HEK293 (cell line): Measurements from ENCODE around the gene CFAP90.

Source experiments
- CTCF ChIA-PET: fragments of 350-600 bp; formaldehyde crosslinking; extraction: SDS; loops from one replicate; lab custom pipeline; 2021; ENCODE audit warnings: antibody characterized with exemption; lab: Yijun Ruan, JAX
- POLR2A ChIA-PET: fragments of 300-600 bp; formaldehyde crosslinking; extraction: SDS; loops from one replicate; lab custom pipeline; 2020; ENCODE audit warnings: antibody characterized with exemption, inconsistent platforms; lab: Yijun Ruan, JAX
- H3K27ac ChIP-seq: fragments of 200-500 bp; sonication (Bioruptor generic); 2 replicates; pipeline ENCODE4 v1.5.1; 2014; ENCODE audit warnings: low read depth, low read length, control low read depth, inconsistent platforms; ENCODE audit errors: extremely low read depth
- H3K36me3 ChIP-seq, 2 experiments: fragments of 200-500 bp in 1 of 2; sonication (Bioruptor generic) in 1 of 2; 1 replicate in 1 of 2; 2 replicates in 1 of 2; pipeline ENCODE4 v1.5.1; 2014 to 2017; ENCODE audit warnings: inconsistent platforms in 2 of 2, low read length in 2 of 2; ENCODE audit not compliant: control insufficient read depth in 2 of 2, insufficient read depth in 1 of 2
- H3K4me1 ChIP-seq: fragments of 200-500 bp; sonication (Bioruptor generic); 2 replicates; pipeline ENCODE4 v1.5.1; 2014; ENCODE audit warnings: mild to moderate bottlenecking, low read length, inconsistent platforms; ENCODE audit not compliant: control insufficient read depth, insufficient read depth
- H3K4me3 ChIP-seq: 2 replicates; pipeline ENCODE4 v1.5.1; 2011; ENCODE audit warnings: low read depth, mild to moderate bottlenecking, control low read depth, low read length, moderate library complexity
- H3K9me3 ChIP-seq: fragments of 200-500 bp; sonication (Bioruptor generic); 2 replicates; pipeline ENCODE4 v1.5.1; 2014; ENCODE audit warnings: low read depth, low read length, inconsistent platforms; ENCODE audit not compliant: control insufficient read depth, insufficient read depth
- BCL6B ChIP-seq: fragments of 450-650 bp; formaldehyde crosslinking; IDR thresholded peaks from 2 replicates; pipeline ENCODE4 v1.5.1; 2017; ENCODE audit warnings: missing biosample characterization, missing genetic modification characterization
- EGR2 ChIP-seq: fragments of 450-650 bp; formaldehyde crosslinking; IDR thresholded peaks from 2 replicates; pipeline ENCODE4 v1.5.1; 2016; ENCODE audit warnings: low read depth, missing biosample characterization, missing genetic modification characterization
- GFI1B ChIP-seq: fragments of 450-650 bp; formaldehyde crosslinking; IDR thresholded peaks from 2 replicates; pipeline ENCODE4 v1.5.1; 2016; ENCODE audit warnings: missing biosample characterization, missing genetic modification characterization
- KLF9 ChIP-seq: fragments of 450-650 bp; formaldehyde crosslinking; IDR thresholded peaks from 2 replicates; pipeline ENCODE4 v1.5.1; 2016; ENCODE audit warnings: missing biosample characterization, missing genetic modification characterization, low read depth
- MYNN ChIP-seq: fragments of 450-650 bp; formaldehyde crosslinking; IDR thresholded peaks from 2 replicates; pipeline ENCODE4 v1.5.1; 2016; ENCODE audit warnings: missing biosample characterization, missing genetic modification characterization, borderline replicate concordance
- SALL2 ChIP-seq: fragments of 450-650 bp; formaldehyde crosslinking; IDR thresholded peaks from 2 replicates; pipeline ENCODE4 v1.5.0; 2017; ENCODE audit warnings: missing biosample characterization, mild to moderate bottlenecking, missing genetic modification characterization, borderline replicate concordance
- SCRT1 ChIP-seq: fragments of 450-650 bp; formaldehyde crosslinking; IDR thresholded peaks from 2 replicates; pipeline ENCODE4 v1.5.1; 2016; ENCODE audit warnings: missing biosample characterization, missing genetic modification characterization, borderline replicate concordance
- YY1 ChIP-seq: fragments of 450-650 bp; formaldehyde crosslinking; IDR thresholded peaks from 2 replicates; pipeline ENCODE4 v1.5.1; 2018; ENCODE audit warnings: missing biosample characterization, missing genetic modification characterization
- ZBTB21 ChIP-seq: fragments of 450-650 bp; formaldehyde crosslinking; IDR thresholded peaks from 2 replicates; pipeline ENCODE4 v1.5.1; 2017; ENCODE audit warnings: missing biosample characterization, missing genetic modification characterization
- ZBTB26 ChIP-seq: fragments of 450-650 bp; formaldehyde crosslinking; optimal IDR thresholded peaks from 2 replicates; pipeline ENCODE3; 2016; ENCODE audit warnings: missing biosample characterization, mild to moderate bottlenecking, missing genetic modification characterization
- ZNF114 ChIP-seq: fragments of 450-650 bp; formaldehyde crosslinking; IDR thresholded peaks from 2 replicates; pipeline ENCODE4 v1.5.0; 2017; ENCODE audit warnings: missing biosample characterization, missing genetic modification characterization
- ZNF140 ChIP-seq: fragments of 450-650 bp; formaldehyde crosslinking; IDR thresholded peaks from 2 replicates; pipeline ENCODE4 v1.5.1; 2016; ENCODE audit warnings: missing biosample characterization, missing genetic modification characterization
- ZNF169 ChIP-seq: fragments of 450-650 bp; formaldehyde crosslinking; IDR thresholded peaks from 2 replicates; pipeline ENCODE4 v1.5.1; 2016; ENCODE audit warnings: missing biosample characterization, missing genetic modification characterization
- ZNF175 ChIP-seq: fragments of 450-650 bp; formaldehyde crosslinking; IDR thresholded peaks from 2 replicates; pipeline ENCODE4 v1.5.1; 2016; ENCODE audit warnings: missing biosample characterization, missing genetic modification characterization
- ZNF26 ChIP-seq: fragments of 450-650 bp; formaldehyde crosslinking; IDR thresholded peaks from 2 replicates; pipeline ENCODE4 v1.5.1; 2016; ENCODE audit warnings: missing biosample characterization, missing genetic modification characterization
- ZNF280C ChIP-seq: fragments of 450-650 bp; formaldehyde crosslinking; IDR thresholded peaks from 2 replicates; pipeline ENCODE4 v1.5.1; 2016; ENCODE audit warnings: missing biosample characterization, missing genetic modification characterization
- ZNF433 ChIP-seq: fragments of 450-650 bp; formaldehyde crosslinking; IDR thresholded peaks from 2 replicates; pipeline ENCODE4 v1.5.1; 2016; ENCODE audit warnings: missing biosample characterization, missing genetic modification characterization, low read depth
- ZNF449 ChIP-seq: fragments of 450-650 bp; formaldehyde crosslinking; IDR thresholded peaks from 2 replicates; pipeline ENCODE4 v1.5.1; 2017; ENCODE audit warnings: missing biosample characterization, mild to moderate bottlenecking, missing genetic modification characterization, moderate library complexity
- ZNF48 ChIP-seq: fragments of 450-650 bp; formaldehyde crosslinking; IDR thresholded peaks from 2 replicates; pipeline ENCODE4 v1.5.1; 2016; ENCODE audit warnings: missing biosample characterization, missing genetic modification characterization
- ZNF510 ChIP-seq: fragments of 450-650 bp; formaldehyde crosslinking; IDR thresholded peaks from 2 replicates; pipeline ENCODE4 v1.5.1; 2018; ENCODE audit warnings: mild to moderate bottlenecking, missing genetic modification characterization, missing biosample characterization; ENCODE audit not compliant: insufficient replicate concordance
- ZNF521 ChIP-seq: fragments of 450-650 bp; formaldehyde crosslinking; IDR thresholded peaks from 2 replicates; pipeline ENCODE4 v1.5.1; 2017; ENCODE audit warnings: missing biosample characterization, mild to moderate bottlenecking, missing genetic modification characterization
- ZNF530 ChIP-seq: fragments of 450-650 bp; formaldehyde crosslinking; IDR thresholded peaks from 2 replicates; pipeline ENCODE4 v1.5.1; 2016; ENCODE audit warnings: low read depth, missing biosample characterization, missing genetic modification characterization
- ZNF654 ChIP-seq: fragments of 450-650 bp; formaldehyde crosslinking; IDR thresholded peaks from 2 replicates; pipeline ENCODE4 v1.5.1; 2016; ENCODE audit warnings: low read depth, missing biosample characterization, missing genetic modification characterization
- ZNF677 ChIP-seq: fragments of 450-650 bp; IDR thresholded peaks from 2 replicates; pipeline ENCODE4 v1.5.0; 2018; ENCODE audit warnings: missing biosample characterization, mild to moderate bottlenecking, missing genetic modification characterization, moderate library complexity
- ZNF777 ChIP-seq: fragments of 450-650 bp; formaldehyde crosslinking; IDR thresholded peaks from 2 replicates; pipeline ENCODE4 v1.5.1; 2017; ENCODE audit warnings: missing biosample characterization, missing genetic modification characterization, borderline replicate concordance
- ZSCAN16 ChIP-seq: fragments of 450-650 bp; formaldehyde crosslinking; IDR thresholded peaks from 2 replicates; pipeline ENCODE4 v1.5.1; 2016; ENCODE audit warnings: missing biosample characterization, missing genetic modification characterization

The CFAP90 gene

GRCh38 chr5:7882926-7883325, 32.0 kb upstream of the CFAP90 start:
- H3K4me3 ChIP-seq = no peak overlapping the region
- no peaks in the 10 kb centered on the region for H3K9me3 ChIP-seq
- ChIA-PET POLR2A (no interaction called here), CTCF (no interaction called here)
- no peak overlapping the region for H3K27ac ChIP-seq
- H3K36me3 ChIP-seq = peaks cover 36 to 90% of the 10 kb centered on the region in 2 experiments
- no peaks in the 10 kb centered on the region for H3K4me1 ChIP-seq
- TF ChIP-seq ZBTB26 (tag by site-specific recombination) (no peak), SALL2 (tag by site-specific recombination) (no peak), ZNF48 (tag by site-specific recombination) (no peak), ZNF169 (no peak), ZNF280C (tag by site-specific recombination) (no peak), ZSCAN16 (tag by site-specific recombination) (no peak), ZNF433 (tag by site-specific recombination) (no peak), ZNF654 (no peak), ZBTB21 (no peak), EGR2 (tag by site-specific recombination) (no peak), ZNF530 (tag by site-specific recombination) (no peak), ZNF140 (tag by site-specific recombination) (no peak), ZNF175 (tag by site-specific recombination) (no peak), ZNF449 (tag by site-specific recombination) (no peak)

- Histone ChIP-seq H3K4me1 (no peaks in the 10 kb centered on the region), H3K36me3 (peaks cover 42 to 94% of the 10 kb centered on the region in 2 experiments), H3K27ac (no peak overlapping the region)
- TF ChIP-seq KLF9 = no peak
- TF ChIP-seq ZNF26 (tag by site-specific recombination) = no peak
- TF ChIP-seq BCL6B (tag by site-specific recombination) = no peak
- TF ChIP-seq GFI1B = no peak
- no peak for TF ChIP-seq MYNN (tag by site-specific recombination)
- TF ChIP-seq ZNF114 (tag by site-specific recombination) = no peak
- no peak for TF ChIP-seq ZNF777
- no peak for TF ChIP-seq ZNF521 (tag by site-specific recombination)
- TF ChIP-seq ZNF677 (tag by site-specific recombination) = no peak
- TF ChIP-seq SCRT1 (tag by site-specific recombination) = no peak
- no peak for TF ChIP-seq ZNF510 (tag by site-specific recombination)
- TF ChIP-seq YY1 = no peak
- TF ChIP-seq, all 188 proteins: peak for 0
- H3K9me3 ChIP-seq = no peaks in the 10 kb centered on the region
- CTCF ChIA-PET = no interaction called here
- H3K4me3 ChIP-seq = no peak overlapping the region
- POLR2A ChIA-PET = interaction anchor here (6.2 kb wide), 1 partner anchor 13 kb away, joined by 22 read pairs; the partner anchor contains the start of genes FASTKD3 and MTRR
Observed at GRCh38 chr5:7881816-7882215, 30.9 kb upstream of the CFAP90 start.
